Measurements from ENCODE around the gene STOX2.
"Not testable (repeated sequence)": the region's sequence is repeated elsewhere in the genome, so short reads cannot be mapped to it uniquely, and the experiment has no call there.

The STOX2 gene

DNA sequence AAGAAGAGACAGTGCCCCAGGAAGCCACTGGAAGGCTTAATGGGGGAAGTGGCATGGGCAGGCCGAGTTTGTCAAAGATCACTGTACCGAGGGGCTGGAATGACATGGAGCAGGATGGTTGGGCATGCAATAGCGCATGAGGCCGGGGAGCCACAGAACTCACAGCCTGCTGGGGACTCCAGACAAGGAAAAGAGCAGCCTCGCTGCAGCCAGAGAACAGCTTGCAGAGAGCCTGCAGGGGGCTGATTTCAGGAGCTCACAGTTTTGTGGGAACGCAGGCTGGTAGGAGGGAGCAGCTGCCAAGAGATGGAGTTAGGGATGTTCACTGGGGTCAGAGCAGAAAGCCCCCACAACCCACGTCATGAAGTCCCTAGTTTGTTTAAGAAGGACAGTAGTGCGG lies 45.4 kb downstream of the STOX2 start:
- Histone ChIP-seq H3K4me3 (ENCODE audit: low read depth in 1 of 2, low read length in 1 of 2) (no peak overlapping the region), H3K27ac (no peak overlapping the region), H3K4me1 (ENCODE audit: control insufficient read depth in 1 of 2, insufficient read depth in 1 of 2, low read depth in 1 of 2, low read length in 1 of 2) (no peaks in the 10 kb centered on the region), H3K36me3 (no peaks in the 10 kb centered on the region), H3K9me3 (no peaks in the 10 kb centered on the region), H3K27me3 (no peaks in the 10 kb centered on the region)
- TF ChIP-seq, protein P1, sequence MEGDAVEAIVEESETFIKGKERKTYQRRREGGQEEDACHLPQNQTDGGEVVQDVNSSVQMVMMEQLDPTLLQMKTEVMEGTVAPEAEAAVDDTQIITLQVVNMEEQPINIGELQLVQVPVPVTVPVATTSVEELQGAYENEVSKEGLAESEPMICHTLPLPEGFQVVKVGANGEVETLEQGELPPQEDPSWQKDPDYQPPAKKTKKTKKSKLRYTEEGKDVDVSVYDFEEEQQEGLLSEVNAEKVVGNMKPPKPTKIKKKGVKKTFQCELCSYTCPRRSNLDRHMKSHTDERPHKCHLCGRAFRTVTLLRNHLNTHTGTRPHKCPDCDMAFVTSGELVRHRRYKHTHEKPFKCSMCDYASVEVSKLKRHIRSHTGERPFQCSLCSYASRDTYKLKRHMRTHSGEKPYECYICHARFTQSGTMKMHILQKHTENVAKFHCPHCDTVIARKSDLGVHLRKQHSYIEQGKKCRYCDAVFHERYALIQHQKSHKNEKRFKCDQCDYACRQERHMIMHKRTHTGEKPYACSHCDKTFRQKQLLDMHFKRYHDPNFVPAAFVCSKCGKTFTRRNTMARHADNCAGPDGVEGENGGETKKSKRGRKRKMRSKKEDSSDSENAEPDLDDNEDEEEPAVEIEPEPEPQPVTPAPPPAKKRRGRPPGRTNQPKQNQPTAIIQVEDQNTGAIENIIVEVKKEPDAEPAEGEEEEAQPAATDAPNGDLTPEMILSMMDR (IDR thresholded peaks at IDR 0.05) = no peak

DNA sequence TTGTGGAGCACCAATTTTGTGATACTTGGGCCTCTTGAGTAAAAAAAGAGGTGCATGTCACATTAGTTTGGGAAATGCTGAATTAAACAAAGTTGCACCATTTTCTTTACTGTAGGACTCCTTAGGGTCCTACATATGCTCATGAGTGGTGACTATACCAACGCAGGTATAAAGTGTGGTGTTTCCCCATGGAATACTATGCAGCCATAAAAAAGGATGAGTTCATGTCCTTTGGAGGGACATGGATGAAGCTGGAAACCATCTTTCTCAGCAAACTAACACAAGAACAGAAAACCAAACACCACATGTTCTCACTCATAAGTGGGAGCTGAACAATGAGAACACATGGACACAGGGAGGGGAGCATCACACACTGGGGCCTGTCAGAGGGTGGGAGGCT lies 47.5 kb downstream of the STOX2 start:
- not testable (repeated sequence) for H3K9me3 ChIP-seq; H3K36me3 ChIP-seq; H3K27me3 ChIP-seq; H3K4me3 ChIP-seq (ENCODE audit: low read depth in 1 of 2, low read length in 1 of 2); H3K27ac ChIP-seq; H3K4me1 ChIP-seq (ENCODE audit: control insufficient read depth in 1 of 2, insufficient read depth in 1 of 2, low read depth in 1 of 2, low read length in 1 of 2)

DNA sequence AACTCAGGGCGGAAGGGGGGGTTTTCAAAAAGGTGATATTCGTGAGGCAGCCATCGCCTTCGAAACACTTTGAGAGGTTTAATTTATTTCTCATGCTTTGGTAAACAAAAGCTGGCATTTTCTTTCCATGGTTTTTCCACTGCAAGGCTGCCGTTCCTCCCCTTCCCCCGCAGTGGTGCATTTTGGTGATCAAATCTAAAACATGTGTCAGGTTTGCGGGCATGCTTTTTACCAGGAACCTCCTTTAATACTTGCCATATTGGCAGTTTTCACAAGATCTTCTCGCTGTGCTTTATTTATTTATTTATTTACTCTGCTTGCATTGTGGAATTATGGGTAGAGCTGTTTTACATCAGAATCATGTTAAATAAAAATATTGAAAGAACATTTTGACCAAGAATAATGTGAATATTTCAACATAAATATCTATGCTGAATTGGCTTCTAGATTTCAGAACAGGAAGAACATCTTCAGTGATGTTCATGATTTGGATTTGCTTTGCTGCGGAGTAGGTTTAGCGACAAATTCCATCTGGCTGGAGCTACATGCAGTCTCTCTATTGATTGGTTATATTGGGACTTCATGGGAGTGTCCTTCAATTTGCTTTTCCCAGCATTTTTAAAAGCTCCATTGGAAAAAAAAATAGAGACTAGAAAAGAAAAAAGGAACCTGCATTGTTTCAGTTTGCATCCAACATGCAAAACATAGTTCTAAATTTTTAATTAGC lies 54.4 kb downstream of the STOX2 start:
- Histone ChIP-seq H3K4me3 (ENCODE audit: low read depth in 1 of 2, low read length in 1 of 2) (no peak overlapping the region), H3K4me1 (ENCODE audit: control insufficient read depth in 1 of 2, insufficient read depth in 1 of 2, low read depth in 1 of 2, low read length in 1 of 2) (peaks cover 0 to under 1% of the 10 kb centered on the region in 2 experiments)

DNA sequence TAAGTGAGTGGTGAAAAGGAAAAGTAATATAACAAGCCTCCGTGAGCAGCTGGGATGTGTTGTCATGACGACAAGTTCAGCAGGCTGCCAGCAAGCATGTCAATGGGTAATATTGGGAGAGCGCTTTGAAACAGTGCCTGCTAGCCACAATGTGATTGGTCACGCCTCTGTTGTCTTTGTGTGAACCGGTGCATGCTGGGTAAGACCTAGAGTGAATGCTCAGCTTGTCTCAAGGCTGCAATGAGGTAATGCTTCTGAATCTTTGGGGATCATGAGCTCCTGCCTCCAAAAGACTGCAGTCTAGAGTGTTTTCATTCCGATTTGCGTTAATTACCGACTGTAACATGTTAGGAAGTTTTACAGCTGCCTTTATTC lies 54.9 kb downstream of the STOX2 start:
- H3K9me3 ChIP-seq = no peaks in the 10 kb centered on the region
- peaks cover 0 to 6% of the 10 kb centered on the region in 2 experiments for H3K4me1 ChIP-seq (ENCODE audit: control insufficient read depth in 1 of 2, insufficient read depth in 1 of 2, low read depth in 1 of 2, low read length in 1 of 2)
- H3K4me3 ChIP-seq (ENCODE audit: low read depth in 1 of 2, low read length in 1 of 2) = no peak overlapping the region
- no peaks in the 10 kb centered on the region for H3K27me3 ChIP-seq
- TF ChIP-seq, protein P1 (IDR thresholded peaks at IDR 0.05) = no peak
- no peak overlapping the region for H3K27ac ChIP-seq
- H3K36me3 ChIP-seq = no peaks in the 10 kb centered on the region

More for the DNA sequence above, 54.4 kb downstream of the STOX2 start:
- Histone ChIP-seq H3K36me3 (no peaks in the 10 kb centered on the region), H3K27me3 (no peaks in the 10 kb centered on the region), H3K9me3 (no peaks in the 10 kb centered on the region), H3K27ac (no peak overlapping the region)
- TF ChIP-seq, protein P1 (IDR thresholded peaks at IDR 0.05) = no peak

DNA sequence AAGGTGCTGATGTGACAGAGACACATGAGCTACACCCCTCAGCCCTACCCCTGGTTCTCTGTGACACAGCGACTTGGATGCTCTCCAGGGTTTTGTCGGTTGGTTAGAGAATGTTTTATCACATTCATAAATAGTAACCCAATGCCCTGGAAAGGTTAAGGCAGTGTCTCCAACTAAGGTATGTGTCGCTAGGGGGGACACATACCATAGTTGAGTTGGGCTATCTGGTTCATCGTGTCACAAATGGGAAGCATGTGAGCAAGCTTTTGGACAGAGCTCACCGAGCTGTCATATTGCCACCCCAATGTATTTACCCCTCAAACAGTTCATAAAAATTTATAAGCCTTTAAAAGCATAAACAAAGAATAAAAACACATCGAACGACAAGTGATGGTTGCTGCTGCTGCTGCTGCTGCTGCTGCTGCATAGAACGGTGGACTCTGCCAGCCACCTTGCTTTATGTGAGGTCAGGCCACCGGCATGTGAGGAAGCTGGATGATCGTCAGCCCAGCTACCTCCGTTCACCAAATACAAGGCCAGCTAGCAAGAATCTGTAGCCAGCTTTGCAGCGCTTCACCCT lies 55.9 kb downstream of the STOX2 start:
- Histone ChIP-seq H3K36me3 (no peaks in the 10 kb centered on the region), H3K27ac (no peak overlapping the region), H3K27me3 (no peaks in the 10 kb centered on the region), H3K4me3 (ENCODE audit: low read depth in 1 of 2, low read length in 1 of 2) (no peak overlapping the region), H3K4me1 (ENCODE audit: control insufficient read depth in 1 of 2, insufficient read depth in 1 of 2, low read depth in 1 of 2, low read length in 1 of 2) (peaks cover 0 to 9% of the 10 kb centered on the region in 2 experiments), H3K9me3 (no peaks in the 10 kb centered on the region)
- TF ChIP-seq, protein P1 (IDR thresholded peaks at IDR 0.05) = no peak

DNA sequence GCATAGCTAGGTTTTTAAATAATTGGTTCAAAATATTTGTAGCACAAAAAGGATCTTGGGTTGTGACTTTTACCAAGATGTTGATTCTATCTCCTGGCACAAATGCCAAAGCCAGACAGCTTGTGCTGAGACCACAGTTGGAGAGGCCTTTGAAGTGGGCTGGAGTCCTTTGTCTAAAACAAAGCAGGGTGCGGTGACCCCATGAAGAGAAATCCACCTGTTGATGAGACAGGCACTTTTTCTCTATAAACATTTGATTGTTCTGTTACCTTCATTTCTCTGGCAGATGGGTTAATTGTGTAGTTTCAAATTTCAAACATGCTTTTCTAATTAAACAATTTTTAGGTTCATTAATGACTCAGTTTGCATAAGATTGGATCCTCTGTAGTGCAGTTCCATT lies 56.7 kb downstream of the STOX2 start:
- TF ChIP-seq, protein P1 (IDR thresholded peaks at IDR 0.05) = no peak
- Histone ChIP-seq H3K27me3 (no peaks in the 10 kb centered on the region), H3K27ac (no peak overlapping the region), H3K4me1 (ENCODE audit: control insufficient read depth in 1 of 2, insufficient read depth in 1 of 2, low read depth in 1 of 2, low read length in 1 of 2) (peaks cover 0 to 15% of the 10 kb centered on the region in 2 experiments), H3K9me3 (no peaks in the 10 kb centered on the region), H3K4me3 (ENCODE audit: low read depth in 1 of 2, low read length in 1 of 2) (no peak overlapping the region), H3K36me3 (no peaks in the 10 kb centered on the region)
